GM12878 (cell line): ENCODE results near the gene TIMP2. TPM values are rescaled to one million over a fixed set of nuclear protein-coding genes. Genes with fewer than 3 reads are reported as not detected.

ENCODE experiments used
- ATAC-seq: fragments of 200-7000 bp; cut with Tn5 transposase; 3 replicates; pipeline ENCODE4 v1.9.1; 2020; ENCODE audit warnings: mild to moderate bottlenecking, moderate library complexity
- BruUV-seq: library from RNA; stranded (reverse); fragments of 400-500 nt; replicated peaks from 2 replicates; lab custom pipeline; 2021; lab: Mats Ljungman, UMichigan
- CTCF ChIA-PET: fragments of 300-600 bp; sonication (Branson Sonifier 250); formaldehyde crosslinking; extraction: SDS; loops from one replicate; lab custom pipeline; 2021; ENCODE audit warnings: inconsistent platforms; lab: Yijun Ruan, JAX
- POLR2A ChIA-PET: fragments of 350-600 bp; formaldehyde crosslinking; extraction: SDS; loops from one replicate; lab custom pipeline; 2021; ENCODE audit warnings: inconsistent platforms; lab: Charles Lee
- RAD21 ChIA-PET: fragments of 300-600 bp; sonication (Branson Sonifier 250); formaldehyde crosslinking; loops from one replicate; lab custom pipeline; 2023; ENCODE audit warnings: antibody characterized with exemption; ENCODE audit not compliant: unreplicated experiment; lab: Charles Lee
- SMC1A ChIA-PET: fragments of 300-600 bp; sonication (Branson Sonifier 250); formaldehyde crosslinking; loops from one replicate; lab custom pipeline; 2023; ENCODE audit not compliant: unreplicated experiment, uncharacterized antibody; lab: Charles Lee
- DNase-seq: peaks from one replicate; pipeline ENCODE4 v3.0.0-alpha.2; 2011; ENCODE audit warnings: low read depth, low spot score
- FAIRE-seq: peaks from 3 replicates; lab custom pipeline; 2011; peaks lifted over from hg19 to GRCh38; lab: Jason Lieb, UNC
- H2AFZ ChIP-seq: 2 replicates; pipeline ENCODE4 v1.6.0; 2011; ENCODE audit warnings: low read depth, low read length, control low read depth; ENCODE audit not compliant: control insufficient read depth
- H3K27ac ChIP-seq: 2 replicates; pipeline ENCODE4 v1.5.1; 2011; ENCODE audit warnings: control low read depth; ENCODE audit not compliant: control insufficient read depth, insufficient read depth
- H3K27me3 ChIP-seq, 2 experiments: replicated peaks in 1 of 2; 2 replicates each; pipeline versions ENCODE4 v1.6.0 to v1.6.1; 2011; ENCODE audit warnings: low read length in 1 of 2; ENCODE audit not compliant: control insufficient read depth in 2 of 2, insufficient read depth in 2 of 2
- H3K36me3 ChIP-seq, 2 experiments: 2 replicates each; pipeline ENCODE4 v1.5.1; 2011; ENCODE audit warnings: low read length in 1 of 2; ENCODE audit not compliant: control insufficient read depth in 2 of 2, insufficient read depth in 2 of 2
- H3K4me1 ChIP-seq: 2 replicates; pipeline ENCODE4 v1.6.1; 2011; ENCODE audit warnings: mild to moderate bottlenecking, low read length, moderate library complexity, mixed read lengths; ENCODE audit not compliant: control insufficient read depth, insufficient read depth
- H3K4me2 ChIP-seq: 2 replicates; pipeline ENCODE4 v1.6.0; 2011; ENCODE audit warnings: control low read depth; ENCODE audit not compliant: control insufficient read depth, insufficient read depth
- H3K4me3 ChIP-seq: fragments of 200-600 bp; sonication (generic); 2 replicates; pipeline ENCODE4 v1.5.1; 2016
- H3K79me2 ChIP-seq: 2 replicates; pipeline ENCODE4 v1.6.0; 2011; ENCODE audit warnings: low read length; ENCODE audit not compliant: control insufficient read depth, insufficient read depth
- H3K9ac ChIP-seq: 2 replicates; pipeline ENCODE4 v1.8.0; 2011; ENCODE audit warnings: low read length, control low read depth, mixed read lengths; ENCODE audit not compliant: control insufficient read depth, insufficient read depth
- H3K9me3 ChIP-seq: replicated peaks from 3 replicates; pipeline ENCODE4 v1.5.1; 2011; ENCODE audit warnings: mild to moderate bottlenecking, low read length; ENCODE audit not compliant: control insufficient read depth, insufficient read depth
- H4K20me1 ChIP-seq: 2 replicates; pipeline ENCODE4 v1.6.0; 2011; ENCODE audit not compliant: control insufficient read depth, insufficient read depth
- ASH2L ChIP-seq: fragments of 300-600, 200-600 bp; sonication (generic); IDR thresholded peaks from 2 replicates; pipeline ENCODE4 v1.6.1; 2017; ENCODE audit warnings: low read depth, mild to moderate bottlenecking, borderline replicate concordance
- ATF3 ChIP-seq: IDR thresholded peaks from 2 replicates; pipeline ENCODE4 v1.6.1; 2011; ENCODE audit warnings: low read depth, mild to moderate bottlenecking, low read length, moderate library complexity, borderline replicate concordance; ENCODE audit errors: extremely low read depth
- CBFB ChIP-seq: IDR thresholded peaks from 2 replicates; pipeline ENCODE4 v1.6.1; 2016; ENCODE audit warnings: antibody characterized with exemption, low read depth
- ESRRA ChIP-seq: IDR thresholded peaks from 2 replicates; pipeline ENCODE4 v1.6.1; 2012; ENCODE audit warnings: mild to moderate bottlenecking, low read length, improper control_type of control experiment
- IRF3 ChIP-seq: fragments of 450-650 bp; IDR thresholded peaks from 2 replicates; pipeline ENCODE4 v1.6.1; 2014; ENCODE audit warnings: mild to moderate bottlenecking
- KLF5 ChIP-seq: fragments of 450-650 bp; IDR thresholded peaks from 2 replicates; pipeline ENCODE4 v1.6.1; 2014; ENCODE audit warnings: mild to moderate bottlenecking; ENCODE audit not compliant: partially characterized antibody
- LARP7 ChIP-seq: fragments of 450-650 bp; IDR thresholded peaks from 2 replicates; pipeline ENCODE4 v1.6.1; 2017; ENCODE audit warnings: mild to moderate bottlenecking
- MAX ChIP-seq: IDR thresholded peaks from 2 replicates; pipeline ENCODE4 v1.6.1; 2012; ENCODE audit warnings: low read depth, low read length, improper control_type of control experiment
- SMARCA5 ChIP-seq: fragments of 450-650 bp; IDR thresholded peaks from 2 replicates; pipeline ENCODE4 v1.6.1; 2017; ENCODE audit warnings: mild to moderate bottlenecking
- TCF3 ChIP-seq: IDR thresholded peaks from 2 replicates; pipeline ENCODE4 v1.6.1; 2012; ENCODE audit warnings: low read depth, mild to moderate bottlenecking, low read length, borderline replicate concordance; ENCODE audit not compliant: insufficient read depth
- WRNIP1 ChIP-seq: IDR thresholded peaks from 2 replicates; pipeline ENCODE4 v1.6.1; 2011; ENCODE audit warnings: low read depth, low read length, improper control_type of control experiment, borderline replicate concordance
- YBX1 ChIP-seq: fragments of 450-650 bp; IDR thresholded peaks from 2 replicates; pipeline ENCODE4 v1.6.1; 2016; ENCODE audit warnings: antibody characterized with exemption
- ZNF384 ChIP-seq: IDR thresholded peaks from 2 replicates; pipeline ENCODE4 v1.6.1; 2012; ENCODE audit warnings: low read depth, mild to moderate bottlenecking, low read length, improper control_type of control experiment, borderline replicate concordance
- ZSCAN29 ChIP-seq: fragments of 450-650 bp; IDR thresholded peaks from 2 replicates; pipeline ENCODE4 v1.6.1; 2017; ENCODE audit warnings: mild to moderate bottlenecking, moderate library complexity
- WGBS: methylation state at CpG from one replicate; pipeline ENCODE4 v1.1.6; 2016; ENCODE audit warnings: low lambda C conversion rate; ENCODE audit not compliant: insufficient replicate concordance, insufficient coverage; ENCODE audit errors: missing lambda C conversion rate; 5-methylcytosine and 5-hydroxymethylcytosine counted together
- in situ Hi-C: fragments of 300-500 bp; cut with MboI; formaldehyde crosslinking; loops from 9 replicates; pipeline ENCODE4 v1.14.3; 2018; ENCODE audit warnings: mixed read lengths
- intact Hi-C: fragments of 100-400 bp; cut with micrococcal nuclease; formaldehyde crosslinking; loops from one replicate; pipeline ENCODE4 v1.14.2; 2022; ENCODE audit not compliant: unreplicated experiment
- polyA plus RNA-seq, 11 experiments: library from polyadenylated mRNA; depleted of rRNA in 4 of 11; unstranded in 6 of 11; stranded (reverse) in 5 of 11; fragments of >200 nt; fragmentation: Nextera tagmentation in 4 of 11; fragmentation: Illumina TruSeq in 1 of 11; extraction: Ambion mirVana in 4 of 11; extraction: Trizol in 1 of 11; gene quantifications; 1 replicate in 1 of 11; 2 replicates in 10 of 11; pipeline versions ENCODE4 v1.2.1 to v1.2.3, GENCODE V29; 2011 to 2016; ENCODE audit warnings: inconsistent platforms in 2 of 11, missing spikeins in 2 of 11, low read depth in 1 of 11
- total RNA-seq, 4 experiments: library from RNA; depleted of rRNA in 3 of 4; stranded (reverse); fragments of >200 nt in 3 of 4; fragmentation: Illumina TruSeq in 1 of 4; extraction: Trizol in 1 of 4; gene quantifications; 2 replicates each; pipeline versions ENCODE4 v1.2.1 to v1.2.3, GENCODE V29; 2013 to 2021

The TIMP2 gene
- total and polyA plus RNA-seq, 10 of the 15 experiments (the other 5 are each of a cell fraction or from before 2014, with no cell fraction given): 0.03 to 0.41 (median 0.04) TPM; not detected in 7

- Histone ChIP-seq H3K79me2 (no peaks in the 10 kb centered on the region), H3K4me1 (no peaks in the 10 kb centered on the region), H3K4me3 (no peak overlapping the region), H3K9ac (no peak overlapping the region), H3K27me3 (no peaks in the 10 kb centered on the region; a peak in 1 of 4 replicates), H4K20me1 (no peaks in the 10 kb centered on the region), H2AFZ (no peak overlapping the region), H3K27ac (no peak overlapping the region), H3K9me3 (no peaks in the 10 kb centered on the region), H3K36me3 (no peaks in the 10 kb centered on the region), H3K4me2 (no peak overlapping the region)
- DNase-seq: no peak
- no peak for ATAC-seq
- no peak for TF ChIP-seq ESRRA
- no peak for TF ChIP-seq ATF3
- TF ChIP-seq ZSCAN29: no peak
- TF ChIP-seq ZNF384: no peak
- TF ChIP-seq WRNIP1: no peak
- TF ChIP-seq YBX1: no peak
- TF ChIP-seq LARP7: no peak
- TF ChIP-seq KLF5: no peak
- TF ChIP-seq CBFB: no peak
- no peak for TF ChIP-seq SMARCA5
- TF ChIP-seq TCF3: no peak
- no peak for TF ChIP-seq IRF3
- TF ChIP-seq ASH2L: no peak
- no peak for TF ChIP-seq MAX
- intact Hi-C loops (no loop called here), in situ Hi-C loops (loop anchor here (5.0 kb wide), 1 partner anchor 106 kb away; no protein-coding TSS in a partner anchor)
- ChIA-PET RAD21 (no interaction called here), SMC1A (no interaction called here), CTCF (interaction anchor here (1.2 kb wide), 1 partner anchor 109 kb away, joined by 3 read pairs; no protein-coding TSS in a partner anchor), POLR2A (no interaction called here)
- BruUV-seq: no TSS peak
- 54% methylated on average over 3 of the region's 4 CpGs for WGBS
- FAIRE-seq: no peak
Measured at GRCh38 chr17:78861229-78861628, 64.0 kb downstream of the TIMP2 start.
